ENCODE data around the gene SLC50A1.

SLC50A1 gene, protein sequence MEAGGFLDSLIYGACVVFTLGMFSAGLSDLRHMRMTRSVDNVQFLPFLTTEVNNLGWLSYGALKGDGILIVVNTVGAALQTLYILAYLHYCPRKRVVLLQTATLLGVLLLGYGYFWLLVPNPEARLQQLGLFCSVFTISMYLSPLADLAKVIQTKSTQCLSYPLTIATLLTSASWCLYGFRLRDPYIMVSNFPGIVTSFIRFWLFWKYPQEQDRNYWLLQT

DNA sequence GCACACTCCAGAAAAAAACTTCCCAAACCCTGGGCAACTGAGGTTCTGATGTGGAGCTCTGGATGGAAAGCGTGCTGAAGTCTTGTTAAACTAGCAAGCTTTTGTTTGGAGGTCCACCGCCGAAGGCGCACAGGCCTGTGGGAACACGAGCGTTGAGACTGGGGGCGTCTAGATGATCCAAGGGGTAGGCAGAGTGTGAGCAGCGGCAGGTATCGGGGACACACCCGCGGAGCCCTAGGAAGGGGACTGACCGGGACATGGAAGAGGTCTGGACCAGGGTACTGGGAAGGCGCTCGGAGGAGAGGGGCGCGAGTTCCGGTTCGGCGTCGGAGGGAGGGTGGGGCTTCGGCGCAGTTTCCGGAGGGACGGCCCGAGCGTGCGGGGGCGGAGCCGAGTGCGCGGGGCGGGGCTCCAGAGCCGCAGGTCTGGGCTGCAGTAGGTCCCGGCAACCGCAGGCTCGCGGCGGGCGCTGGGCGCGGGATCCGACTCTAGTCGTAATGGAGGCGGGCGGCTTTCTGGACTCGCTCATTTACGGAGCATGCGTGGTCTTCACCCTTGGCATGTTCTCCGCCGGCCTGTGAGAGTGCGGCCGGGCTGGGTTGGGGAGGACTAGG is at the start of gene SLC50A1:
TSS of gene SLC50A1 (plus strand) at position 438 of the 614 bp plus-strand sequence. CDS start at position 498, 60 bp downstream.
- peak; percentile 90 for DNase-seq

DNA sequence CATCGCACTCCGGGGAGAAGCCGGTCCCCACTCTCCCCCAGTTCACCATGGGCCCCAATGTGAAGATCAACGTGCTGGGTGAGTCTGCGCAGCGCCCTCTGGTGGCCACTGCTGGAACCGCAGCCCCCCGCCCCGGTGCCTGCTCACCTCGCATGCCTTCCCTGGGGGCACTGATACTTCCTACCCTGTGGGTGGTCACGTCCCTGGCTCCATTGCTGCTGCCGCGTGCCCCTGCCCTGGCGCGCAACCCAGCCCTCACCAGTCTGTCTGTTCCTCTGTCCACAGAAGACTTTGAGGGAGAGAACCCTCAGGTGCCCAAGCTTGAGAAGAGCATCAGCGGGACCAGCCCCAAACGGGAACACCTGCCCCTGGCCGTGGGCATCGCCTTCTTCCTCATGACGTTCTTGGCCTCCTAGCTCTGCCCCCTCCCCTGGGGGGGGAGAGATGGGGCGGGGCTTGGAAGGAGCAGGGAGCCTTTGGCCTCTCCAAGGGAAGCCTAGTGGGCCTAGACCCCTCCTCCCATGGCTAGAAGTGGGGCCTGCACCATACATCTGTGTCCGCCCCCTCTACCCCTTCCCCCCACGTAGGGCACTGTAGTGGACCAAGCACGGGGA is 49.4 kb upstream of the SLC50A1 start:
- DNase-seq, result no peak

DNA sequence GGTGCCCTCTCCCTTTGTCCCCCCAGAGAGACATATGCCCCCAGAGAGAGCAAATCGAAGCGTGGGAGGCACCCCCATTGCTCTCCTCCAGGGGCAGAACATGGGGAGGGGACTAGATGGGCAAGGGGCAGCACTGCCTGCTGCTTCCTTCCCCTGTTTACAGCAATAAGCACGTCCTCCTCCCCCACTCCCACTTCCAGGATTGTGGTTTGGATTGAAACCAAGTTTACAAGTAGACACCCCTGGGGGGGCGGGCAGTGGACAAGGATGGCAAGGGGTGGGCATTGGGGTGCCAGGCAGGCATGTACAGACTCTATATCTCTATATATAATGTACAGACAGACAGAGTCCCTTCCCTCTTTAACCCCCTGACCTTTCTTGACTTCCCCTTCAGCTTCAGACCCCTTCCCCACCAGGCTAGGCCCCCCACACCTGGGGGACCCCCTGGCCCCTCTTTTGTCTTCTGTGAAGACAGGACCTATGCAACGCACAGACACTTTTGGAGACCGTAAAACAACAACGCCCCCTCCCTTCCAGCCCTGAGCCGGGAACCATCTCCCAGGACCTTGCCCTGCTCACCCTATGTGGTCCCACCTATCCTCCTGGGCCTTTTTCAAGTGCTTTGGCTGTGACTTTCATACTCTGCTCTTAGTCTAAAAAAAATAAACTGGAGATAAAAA is 48.7 kb upstream of the SLC50A1 start:
- no peak for DNase-seq

DNA sequence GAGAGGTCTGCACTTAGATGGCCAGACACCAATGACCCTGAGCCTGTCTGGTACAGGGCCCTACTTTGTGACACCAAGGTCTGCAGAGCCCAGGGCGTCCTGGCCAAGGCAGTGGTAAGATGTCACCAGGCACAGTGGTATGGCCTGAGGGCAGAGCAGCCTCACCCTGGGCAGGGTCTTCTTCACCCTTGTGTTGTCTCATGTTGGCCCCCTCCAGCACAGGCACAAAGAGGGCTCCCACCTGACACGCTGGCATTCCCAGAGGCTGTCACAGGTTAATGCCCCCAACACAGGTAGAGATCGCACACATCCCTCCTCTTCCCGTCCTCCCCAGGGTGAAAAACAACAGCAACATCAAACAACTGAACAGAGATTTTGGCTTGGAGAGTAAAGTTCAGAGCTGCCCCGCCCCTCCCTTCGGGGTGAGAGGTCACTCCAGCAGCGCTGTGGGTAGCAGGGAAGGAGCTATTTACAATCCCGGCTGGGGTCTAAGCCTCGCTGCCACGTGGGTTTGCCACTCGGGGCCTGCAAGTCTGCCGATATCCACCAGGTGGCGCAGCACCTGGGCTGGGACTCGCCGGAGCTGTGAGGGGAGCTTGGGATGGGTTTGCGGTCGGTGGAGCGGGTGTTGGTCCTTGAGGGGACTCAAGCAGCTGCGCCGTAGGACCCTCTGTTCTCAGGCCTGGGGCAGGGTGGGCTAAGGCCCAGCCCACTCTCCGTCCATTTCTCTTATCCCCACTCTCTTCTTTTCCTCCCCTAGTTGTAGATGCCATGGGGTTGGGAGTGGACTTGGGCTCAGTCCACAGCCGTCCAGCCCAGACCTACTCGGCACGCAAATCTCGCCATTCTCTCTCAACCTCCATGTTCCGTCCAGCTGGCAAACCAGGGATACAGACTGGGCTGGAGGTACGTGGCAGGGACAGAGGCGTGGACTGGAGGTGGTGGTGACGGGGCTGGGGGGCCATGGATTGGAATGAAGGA is 44.3 kb upstream of the SLC50A1 start:
- DNase-seq, result no peak

DNA sequence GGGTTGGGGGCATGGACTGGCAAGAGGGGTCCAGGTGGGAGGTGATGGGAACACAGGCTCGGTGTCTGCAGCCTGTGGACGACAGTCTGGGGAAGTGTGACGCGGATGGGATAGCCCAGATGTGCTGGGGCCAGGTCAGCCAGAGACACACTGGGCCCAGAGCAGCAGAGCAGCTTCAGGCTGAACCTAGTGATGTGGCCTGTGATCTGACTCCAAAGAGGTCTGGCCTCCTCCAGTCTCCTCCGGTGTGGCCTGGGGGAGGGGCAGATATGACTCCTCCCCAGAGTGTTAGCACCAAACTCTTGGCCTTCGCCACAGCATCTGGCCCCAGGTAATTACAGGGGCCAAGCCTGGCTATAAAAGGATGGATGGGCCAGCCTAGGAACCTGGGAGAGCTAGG is 43.5 kb upstream of the SLC50A1 start:
- no peak for DNase-seq

DNA sequence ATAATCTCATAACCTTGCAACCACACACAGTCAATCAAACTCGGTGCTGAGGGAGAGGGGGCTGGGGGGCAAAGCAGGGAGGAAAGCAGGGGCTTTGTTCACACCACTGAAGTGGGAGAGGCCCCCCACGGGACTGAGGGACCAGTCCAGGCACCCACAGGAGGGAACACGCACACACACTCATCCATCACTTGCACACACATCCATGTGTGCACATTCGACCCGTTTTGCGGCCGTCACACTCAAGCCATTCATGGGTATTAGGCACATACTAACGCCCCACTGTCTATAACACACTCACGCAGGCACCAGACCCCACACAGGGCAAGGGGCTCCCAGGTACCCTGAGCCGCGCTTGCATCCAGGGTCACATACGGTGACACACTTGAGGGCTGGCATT is 43.0 kb upstream of the SLC50A1 start:
- DNase-seq, result no peak

DNA sequence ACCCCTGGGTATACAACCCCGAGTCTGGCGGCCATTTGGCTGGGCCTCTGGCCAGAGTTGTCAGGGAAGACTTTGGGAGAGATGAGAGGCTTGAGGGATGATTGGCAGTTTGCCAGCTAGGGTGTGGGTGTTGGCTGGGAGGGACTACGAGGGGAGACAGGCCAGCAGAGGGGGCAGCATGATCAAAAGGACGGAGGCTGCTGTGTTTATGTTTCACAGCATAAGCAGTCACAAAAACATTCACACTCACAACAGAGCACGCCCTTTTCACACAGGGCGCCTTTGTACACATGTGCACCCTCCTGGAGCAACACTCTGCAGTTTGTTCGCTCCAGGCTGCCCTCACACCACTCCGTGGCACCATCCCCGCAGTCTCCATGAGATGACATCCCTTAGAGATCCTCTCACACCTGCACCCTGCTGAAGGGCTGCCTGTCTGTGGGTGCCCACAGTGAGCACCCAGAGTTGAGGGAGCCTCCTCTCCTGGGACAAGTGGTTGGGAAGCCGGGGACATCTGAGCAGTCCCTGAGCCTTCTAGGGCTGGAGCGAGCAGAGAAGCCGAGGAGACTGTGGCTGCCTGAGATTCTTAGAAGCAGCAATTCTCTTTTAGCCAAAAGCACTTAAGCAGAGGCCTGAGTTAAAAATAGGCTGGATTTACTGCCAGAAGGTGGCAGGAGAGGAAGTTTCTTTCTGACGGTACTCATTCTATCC is 41.6 kb upstream of the SLC50A1 start:
- peak; percentile 40 for DNase-seq

DNA sequence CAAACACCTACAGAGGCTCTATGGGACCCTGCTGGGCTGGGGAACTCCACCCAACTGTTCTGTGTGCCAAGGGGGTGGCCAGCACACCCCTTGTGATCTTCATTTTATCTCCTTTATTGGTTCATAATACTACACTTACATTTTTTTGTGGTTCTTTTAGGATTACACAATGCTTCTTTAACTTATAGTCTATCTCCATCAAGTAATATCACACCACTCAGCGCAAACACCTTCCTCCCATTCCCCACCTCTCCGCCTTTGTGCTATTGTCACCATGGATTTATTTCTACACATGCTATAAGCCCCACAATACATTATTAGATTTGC is 41.1 kb upstream of the SLC50A1 start:
- no peak for DNase-seq

DNA sequence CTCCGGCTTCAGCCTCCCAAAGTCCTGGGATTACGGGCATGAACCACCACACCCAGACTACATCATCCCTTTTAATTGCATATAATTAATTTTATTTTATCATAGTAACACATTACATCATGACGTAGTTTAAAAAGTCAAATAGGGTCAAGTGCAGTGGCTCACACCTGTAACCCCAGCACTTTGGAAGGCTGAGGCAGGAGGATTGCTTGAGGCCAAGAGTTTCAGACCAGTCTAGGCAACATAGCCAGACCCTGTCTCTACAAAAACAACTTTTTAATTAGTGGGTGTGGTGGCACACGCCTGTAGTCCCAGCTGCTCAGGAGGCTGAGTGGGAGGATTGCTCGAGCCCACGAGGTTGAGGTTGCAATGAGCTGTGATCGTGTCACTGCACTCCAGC is 36.3 kb upstream of the SLC50A1 start:
- no peak for DNase-seq

DNA sequence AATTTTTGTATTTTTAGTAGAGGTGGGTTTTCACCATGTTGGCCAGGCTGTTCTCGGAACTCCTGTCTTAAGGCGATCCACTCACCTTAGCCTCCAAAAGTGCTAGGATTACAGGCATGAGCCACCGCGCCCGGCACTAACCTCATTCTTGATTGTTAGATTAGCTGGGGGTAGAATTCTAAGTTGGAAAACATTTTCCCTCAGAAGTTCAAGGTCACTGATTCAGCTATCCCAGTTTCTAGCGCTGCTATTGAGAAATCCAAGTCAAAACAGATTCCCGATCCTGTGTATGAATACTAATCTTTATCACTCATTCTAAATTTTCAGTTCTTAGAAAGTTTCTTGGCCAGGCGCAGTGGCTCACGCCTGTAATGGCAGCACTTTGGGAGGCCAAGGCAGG is 32.3 kb upstream of the SLC50A1 start:
- DNase-seq, result no peak

DNA sequence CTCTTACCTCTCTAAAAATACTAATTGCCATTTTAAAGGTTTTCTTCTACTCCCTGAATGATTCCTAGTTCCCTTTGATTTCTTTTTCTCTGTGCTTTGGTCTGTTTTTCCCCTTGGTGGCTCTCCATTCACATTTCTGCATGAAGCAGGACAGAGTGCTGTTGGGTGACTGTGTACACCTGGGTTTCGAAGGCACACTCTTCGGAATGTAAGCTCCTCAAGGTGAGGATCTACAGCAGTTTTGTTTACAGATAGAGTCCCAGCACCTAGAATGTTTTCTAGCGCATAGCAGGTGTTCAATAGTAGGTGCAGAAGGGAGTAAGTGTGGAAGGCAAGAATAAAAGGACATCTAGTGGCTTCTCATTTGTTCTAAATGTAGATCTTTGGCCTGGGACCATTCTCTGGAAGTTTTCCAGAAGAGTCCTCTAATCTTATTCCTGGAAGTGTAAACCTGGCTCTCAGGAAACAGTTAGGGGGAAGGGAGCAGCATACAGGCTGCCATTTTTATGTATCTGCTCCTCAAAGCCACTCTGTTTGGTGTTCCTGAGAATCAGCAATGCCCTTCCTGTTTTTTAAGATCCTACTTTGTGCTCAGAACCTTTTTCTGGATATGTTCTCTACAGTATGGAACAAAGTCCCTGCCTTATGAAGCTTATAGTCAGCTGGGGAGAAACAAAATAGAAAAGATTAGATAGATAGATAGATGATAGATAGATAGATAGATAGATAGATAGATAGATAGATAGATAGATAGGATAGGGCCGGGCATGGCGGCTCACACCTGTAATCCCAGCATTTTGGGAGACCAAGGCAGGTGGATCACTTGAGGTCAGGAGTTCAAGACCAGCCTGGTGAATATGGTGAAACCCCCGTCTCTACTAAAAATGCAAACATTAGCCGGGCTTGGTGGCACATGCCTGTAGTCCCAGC is 30.8 kb upstream of the SLC50A1 start:
- DNase-seq, result no peak

DNA sequence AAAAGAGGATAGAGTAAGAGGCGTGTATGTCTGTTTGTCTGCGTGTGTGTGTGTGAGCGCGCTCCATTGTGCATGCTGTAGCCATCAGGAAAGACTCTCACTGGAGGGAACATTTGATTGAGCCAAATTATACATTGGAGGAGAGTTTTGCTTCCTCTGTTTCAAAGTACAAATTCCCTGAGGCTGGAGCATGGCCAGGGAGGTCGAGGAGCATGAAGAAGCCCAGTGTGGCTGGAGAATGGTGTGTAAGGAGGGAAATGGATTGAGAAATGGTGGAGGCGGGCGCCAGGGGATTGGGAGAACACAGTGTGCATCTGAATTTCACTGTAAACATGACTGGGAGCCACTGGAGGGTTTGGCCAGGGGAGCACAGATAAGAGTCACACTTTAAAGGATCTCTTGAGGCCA is 30.0 kb upstream of the SLC50A1 start:
- DNase-seq, result no peak

DNA sequence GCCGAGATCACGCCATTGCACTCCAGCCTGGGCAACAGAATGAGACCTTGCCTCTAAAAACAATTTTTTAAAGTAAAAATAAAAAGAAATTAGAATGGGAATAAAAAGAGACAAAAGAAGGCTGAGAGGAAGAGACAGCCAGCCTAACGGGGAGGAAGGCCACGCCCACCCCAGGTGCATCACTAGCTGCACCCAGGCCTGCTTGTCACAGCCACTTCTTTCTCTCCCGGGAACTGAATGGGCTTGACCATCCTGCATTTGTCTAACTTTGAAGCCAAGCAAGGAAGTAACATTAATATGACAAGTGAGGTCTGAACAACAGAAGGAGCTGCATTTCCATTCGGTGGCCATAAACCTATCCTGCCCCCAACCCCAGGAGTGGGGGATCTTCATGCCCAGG is 28.8 kb upstream of the SLC50A1 start:
- DNase-seq, result peak; percentile 37

DNA sequence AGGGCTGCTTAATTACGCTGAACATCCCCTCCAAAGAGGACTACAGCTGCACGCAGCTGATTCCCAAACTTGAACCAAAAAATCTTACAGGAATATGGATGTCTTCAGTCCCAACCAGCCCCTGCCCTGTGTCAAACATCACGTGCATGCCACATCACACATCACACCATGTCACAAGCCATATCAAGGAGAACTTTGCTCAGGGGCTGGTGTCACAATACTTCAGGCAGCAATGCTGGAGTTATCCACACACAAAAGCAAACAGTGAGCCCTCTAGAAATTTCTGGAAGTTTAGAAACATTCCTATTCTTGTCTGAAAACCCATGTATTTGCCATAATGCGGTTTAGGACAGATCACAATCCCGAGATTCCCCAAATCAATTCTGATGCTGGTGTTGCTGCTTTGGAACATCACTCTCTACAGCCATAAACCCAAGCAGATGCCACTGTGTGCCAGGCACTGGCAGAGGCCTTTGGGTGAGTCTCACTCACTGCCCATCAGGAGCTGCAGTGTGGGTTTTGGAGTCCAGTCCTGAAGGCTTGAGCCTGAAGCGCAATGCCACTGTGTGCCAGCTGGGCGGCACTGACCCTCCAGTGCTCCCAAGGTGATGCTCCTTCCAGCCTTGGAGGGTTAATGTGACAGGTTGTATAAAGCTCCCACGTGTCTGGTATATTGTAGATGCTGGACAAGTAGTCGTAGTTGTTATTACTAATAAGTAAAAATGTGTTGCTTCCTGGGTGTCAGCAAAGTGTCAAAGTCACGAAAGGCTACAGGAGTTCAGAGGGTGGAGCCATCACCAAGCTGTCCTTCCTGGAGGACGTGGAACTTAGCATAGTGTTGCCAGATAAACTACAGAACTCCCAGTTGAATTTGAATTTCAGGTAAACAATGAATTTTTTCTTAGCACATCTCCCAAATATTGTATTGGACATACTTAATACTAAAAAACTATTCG is 28.1 kb upstream of the SLC50A1 start:
- no peak for DNase-seq

DNA sequence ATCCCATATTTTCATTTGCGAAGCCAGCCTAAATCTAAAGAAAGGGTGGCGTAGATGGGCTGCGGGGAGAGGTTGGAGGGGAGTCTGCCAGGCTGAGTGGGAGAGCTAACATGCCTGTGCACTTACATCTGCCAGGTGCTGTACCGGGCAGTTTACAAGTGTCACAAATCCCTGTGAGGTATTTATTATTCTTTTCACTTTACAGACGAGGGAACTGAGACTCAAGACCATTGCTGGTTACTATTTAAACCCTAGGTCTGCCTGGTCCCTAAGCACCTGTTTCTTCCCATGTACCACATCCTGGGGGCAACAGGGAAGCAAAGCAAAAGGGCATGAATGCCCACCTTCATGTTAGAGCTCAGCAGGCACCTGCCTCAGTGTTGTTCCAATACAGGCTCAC is 27.4 kb upstream of the SLC50A1 start:
- no peak for DNase-seq

DNA sequence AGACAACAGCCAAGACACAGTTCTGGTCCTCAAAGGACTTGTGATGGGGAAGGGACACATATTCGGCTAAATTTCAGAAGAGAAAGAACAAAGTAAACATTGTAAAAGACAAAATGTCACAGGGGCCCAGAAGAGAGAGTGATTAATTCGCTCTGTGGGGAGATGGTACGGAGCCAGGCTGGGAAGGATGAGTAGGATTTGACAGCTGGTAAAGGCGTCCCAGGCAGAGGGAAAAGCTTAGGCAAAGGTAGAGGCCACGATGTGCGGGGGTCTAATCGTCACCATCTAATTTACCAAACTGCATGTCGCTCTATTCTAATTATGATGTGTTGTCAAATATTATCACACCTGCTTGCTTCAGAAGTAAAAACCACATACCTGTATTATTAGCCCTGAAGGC is 25.3 kb upstream of the SLC50A1 start:
- DNase-seq, result no peak

DNA sequence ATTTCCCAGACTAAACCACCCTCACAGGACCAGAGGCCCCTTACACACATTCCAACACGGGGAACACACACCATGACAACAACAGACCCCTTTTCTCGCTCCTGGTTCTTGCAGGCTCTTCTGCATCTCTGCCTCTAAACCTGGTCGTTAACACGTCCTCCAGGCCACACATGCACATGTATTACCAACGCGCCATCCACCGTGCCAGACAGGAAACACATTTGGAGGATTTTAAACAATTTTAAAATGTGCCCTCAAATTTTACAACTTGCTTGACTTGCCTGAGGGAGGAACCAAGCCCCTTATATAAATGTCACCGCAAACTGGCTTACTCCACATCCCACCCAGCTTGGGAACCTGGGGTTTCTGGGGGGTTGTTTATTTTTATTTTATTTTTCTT is 24.8 kb upstream of the SLC50A1 start:
- no peak for DNase-seq

DNA sequence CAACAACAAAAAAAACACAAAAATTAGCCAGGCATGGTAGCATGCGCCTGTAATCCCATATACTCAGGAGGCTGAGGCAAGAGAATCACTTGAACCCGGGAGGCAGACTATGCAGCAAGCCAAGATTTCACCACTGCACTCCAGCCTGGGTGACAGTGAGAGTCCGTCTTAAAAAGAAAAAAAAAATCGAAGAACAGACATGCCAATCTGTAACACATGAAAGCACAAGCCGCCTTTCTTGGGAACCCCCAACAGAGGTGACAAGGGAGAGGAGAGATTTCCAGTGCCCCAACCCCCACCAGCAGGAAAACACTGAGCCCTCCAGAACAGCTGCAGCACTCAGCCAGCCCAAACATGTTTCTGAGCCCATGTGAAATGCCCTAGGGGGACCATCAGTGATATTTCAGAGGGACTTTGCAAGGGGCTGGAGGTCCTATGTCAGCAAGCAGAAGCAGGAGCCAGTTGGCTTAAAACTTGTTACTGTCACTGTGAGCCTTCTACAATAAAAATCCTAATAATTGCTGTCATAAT is 22.1 kb upstream of the SLC50A1 start:
- no peak for DNase-seq

DNA sequence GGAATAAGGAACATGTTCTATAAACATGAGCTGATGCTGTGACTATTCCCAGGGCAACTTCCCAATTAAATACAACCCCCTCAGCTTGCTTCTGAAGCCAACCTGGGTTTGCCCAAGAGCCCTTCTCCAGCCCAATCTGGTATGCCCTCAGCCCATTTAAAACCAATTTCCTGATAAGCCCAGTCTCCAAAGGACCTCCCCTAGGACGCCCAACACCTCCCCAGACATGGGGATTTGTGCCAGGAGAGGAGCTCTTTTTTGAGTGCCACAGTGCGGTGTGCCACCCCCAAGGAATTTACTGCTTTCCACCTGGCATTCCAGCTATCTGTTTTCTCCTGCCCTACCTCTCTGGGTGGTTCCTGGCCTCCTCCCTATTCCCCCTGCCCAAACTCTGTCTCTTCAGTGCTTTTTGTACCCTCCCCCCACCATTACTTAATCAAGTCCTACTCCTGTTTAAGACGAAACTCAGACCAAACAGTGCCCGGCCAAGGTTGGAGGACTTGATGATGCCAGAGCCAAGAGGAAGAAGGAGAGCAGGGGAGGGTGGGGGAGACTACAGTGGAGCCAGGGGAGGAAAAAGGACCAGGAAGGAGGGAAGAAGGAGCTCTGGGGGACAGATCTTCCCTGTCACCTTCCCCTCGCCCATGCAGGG is 19.4 kb upstream of the SLC50A1 start:
- DNase-seq, result no peak

All from NCI-H510A (cell line).